ENCODE results near the gene CCL4.
A peak's percentile ranks its signal among the peaks of the same experiment; 100 is the strongest.
"Not testable (repeated sequence)": the region's sequence is repeated elsewhere in the genome, so short reads cannot be mapped to it uniquely, and the experiment has no call there.

Gene CCL4

DNA sequence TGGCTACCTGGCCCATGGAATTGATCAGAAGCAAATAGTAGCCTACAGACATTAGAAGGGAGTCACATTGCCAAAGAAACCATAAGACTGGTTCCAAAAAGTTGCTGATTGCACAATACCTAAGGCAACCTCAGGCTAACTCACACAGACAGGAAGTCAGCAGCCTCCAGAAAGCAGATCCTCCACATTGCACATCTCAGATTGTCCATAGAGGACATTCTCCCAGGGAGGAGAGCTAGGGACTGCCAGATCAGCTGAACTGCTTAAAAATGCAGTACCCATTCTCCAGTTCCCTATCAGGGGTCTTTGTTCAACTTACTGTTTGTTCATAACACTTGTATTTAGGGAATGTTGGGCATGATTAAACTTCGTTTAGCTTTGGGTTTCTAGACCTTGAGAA lies 17.9 kb upstream of the CCL4 start:
- no peak for FAIRE-seq
- no peak for DNase-seq (ENCODE audit: insufficient read length, low spot score)
- TF ChIP-seq POLR2A (IDR thresholded peaks at IDR 0.05; ENCODE audit: low read depth, low read length) = no peak

GRCh38 chr17:36086791-36087190 lies 16.8 kb upstream of the CCL4 start:
- no peak for FAIRE-seq

DNA sequence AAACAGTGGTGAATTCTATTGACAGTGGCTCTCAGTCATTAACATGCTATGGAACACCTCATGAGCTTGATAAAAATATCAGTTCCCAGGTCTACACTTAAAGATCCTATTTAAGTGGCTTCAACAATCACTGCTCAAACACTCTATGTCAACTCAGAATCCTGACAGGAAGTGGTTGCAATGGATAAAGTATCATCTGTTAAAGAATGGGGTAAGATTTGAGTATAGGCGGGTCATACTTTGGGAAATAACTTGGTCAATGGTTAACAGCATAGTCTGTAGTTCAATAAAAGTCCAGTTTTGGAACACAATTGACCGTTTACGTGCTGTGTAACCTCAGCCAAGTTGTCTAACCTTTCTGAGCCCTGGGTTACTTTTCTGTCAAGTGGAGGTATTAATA lies 16.2 kb upstream of the CCL4 start:
- not testable (repeated sequence) for DNase-seq (ENCODE audit: insufficient read length, low spot score); FAIRE-seq

More at GRCh38 chr17:36086791-36087190, 16.8 kb upstream of the CCL4 start:
- no peak for TF ChIP-seq POLR2A (IDR thresholded peaks at IDR 0.05; ENCODE audit: low read depth, low read length)
- no peak for DNase-seq (ENCODE audit: insufficient read length, low spot score)

- DNase-seq (ENCODE audit: insufficient read length, low spot score); FAIRE-seq: not testable (repeated sequence)
Measured at GRCh38 chr17:36087897-36088572, 15.6 kb upstream of the CCL4 start.

DNA sequence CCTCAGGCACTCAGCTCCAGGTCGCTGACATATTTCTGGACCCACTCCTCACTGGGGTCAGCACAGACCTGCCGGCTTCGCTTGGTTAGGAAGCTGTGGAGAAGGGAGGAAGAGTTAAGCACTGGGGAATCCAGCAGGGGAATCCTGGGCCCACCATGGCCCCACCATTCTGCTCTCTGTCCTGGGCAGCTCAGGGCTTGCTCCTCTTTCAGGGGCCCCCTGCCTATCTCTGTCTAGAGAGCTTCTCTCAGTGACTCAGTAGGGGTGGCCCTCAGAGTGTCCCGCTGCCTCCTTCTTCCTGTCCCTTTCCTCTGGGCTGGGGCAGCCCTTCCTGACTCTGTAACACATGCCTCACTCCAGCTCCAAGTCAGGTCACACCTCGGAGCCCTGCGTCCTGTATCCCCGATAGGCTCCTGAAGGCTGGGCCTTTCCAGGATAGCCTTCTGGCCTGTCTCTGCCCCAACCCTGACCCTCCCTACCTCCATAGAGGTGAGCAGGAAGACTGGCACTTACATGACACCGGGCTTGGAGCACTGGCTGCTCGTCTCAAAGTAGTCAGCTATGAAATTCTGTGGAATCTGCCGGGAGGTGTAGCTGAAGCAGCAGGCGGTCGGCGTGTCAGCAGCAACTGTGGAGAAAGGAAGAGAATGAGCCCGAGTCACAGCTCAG lies 14.8 kb upstream of the CCL4 start:
- FAIRE-seq (no peak), DNase-seq (ENCODE audit: insufficient read length, low spot score) (no peak)
- no peak for TF ChIP-seq POLR2A (IDR thresholded peaks at IDR 0.05; ENCODE audit: low read depth, low read length)

- FAIRE-seq = no peak
- no peak for TF ChIP-seq POLR2A (IDR thresholded peaks at IDR 0.05; ENCODE audit: low read depth, low read length)
Measured at GRCh38 chr17:36089339-36089865, 14.2 kb upstream of the CCL4 start.

GRCh38 chr17:36089888-36090836 lies 13.5 kb upstream of the CCL4 start, which contains the start of gene CCL3:
TSS of gene CCL3 (minus strand) at chr17:36090143. CDS start at chr17:36090058, 85 bp downstream.
- FAIRE-seq (no peak), DNase-seq (ENCODE audit: insufficient read length, low spot score) (peak; percentile 9)
- no peak for TF ChIP-seq POLR2A (IDR thresholded peaks at IDR 0.05; ENCODE audit: low read depth, low read length)

More at GRCh38 chr17:36089339-36089865, 14.2 kb upstream of the CCL4 start:
- DNase-seq (ENCODE audit: insufficient read length, low spot score) = no peak

DNA sequence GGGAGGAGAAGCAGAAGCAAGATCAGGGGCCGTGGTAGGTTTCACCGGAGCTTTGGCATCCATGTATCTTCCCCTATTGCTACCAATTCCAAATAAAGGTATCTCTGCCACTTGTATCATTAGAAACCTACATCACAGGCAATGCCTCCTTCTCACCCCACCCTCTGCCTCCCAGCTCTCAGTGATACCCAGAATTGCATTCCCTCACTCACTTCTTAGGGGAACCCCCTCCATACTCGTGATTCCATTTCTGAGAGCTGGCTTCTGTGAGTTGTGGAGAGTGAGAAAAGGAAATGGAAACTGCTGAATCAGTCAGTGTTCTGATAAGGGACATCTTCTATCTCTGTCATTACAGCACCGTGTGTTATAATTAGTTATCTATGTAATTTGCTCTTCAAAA lies 11.4 kb upstream of the CCL4 start:
- DNase-seq (ENCODE audit: insufficient read length, low spot score) (no peak), FAIRE-seq (no peak)
- no peak for TF ChIP-seq POLR2A (IDR thresholded peaks at IDR 0.05; ENCODE audit: low read depth, low read length)

DNA sequence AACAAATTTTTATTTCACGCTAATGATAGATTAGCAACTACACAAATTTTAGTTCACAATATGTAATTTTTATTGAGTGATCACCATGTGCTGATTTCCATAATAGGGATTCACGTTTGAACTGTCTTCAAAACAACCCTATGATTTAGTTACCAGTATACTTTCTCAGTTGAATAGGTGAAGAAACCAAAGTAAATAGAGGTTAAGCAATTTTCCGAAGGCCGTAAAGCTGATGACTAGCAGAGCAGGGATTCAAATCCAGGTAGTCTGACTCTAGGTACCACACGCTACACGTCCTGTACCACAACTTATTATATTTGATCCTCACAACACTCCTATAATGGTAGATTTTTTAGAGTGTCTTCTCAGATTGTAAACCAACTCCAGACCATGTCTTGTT lies 10.9 kb upstream of the CCL4 start:
- not testable (repeated sequence) for DNase-seq (ENCODE audit: insufficient read length, low spot score); FAIRE-seq

DNA sequence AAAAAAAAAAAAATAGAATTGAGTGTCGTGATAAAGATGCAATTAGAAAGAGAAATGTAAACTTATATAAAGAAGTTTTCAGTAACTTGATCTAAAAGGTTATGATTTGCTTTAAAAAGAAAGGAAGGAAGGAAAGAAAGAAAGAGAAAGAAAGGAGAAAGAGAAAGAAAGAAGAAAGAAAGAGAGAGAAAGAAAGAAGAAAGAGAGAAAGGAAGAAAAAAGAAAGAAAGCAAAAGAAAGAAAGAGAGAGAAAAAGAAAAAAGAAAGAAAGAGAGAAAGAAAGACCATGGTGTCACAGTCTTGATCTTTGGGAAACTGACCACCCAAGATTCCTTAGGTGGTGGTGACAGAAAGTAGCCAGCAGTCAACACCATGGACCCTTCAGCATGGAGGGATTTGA lies 9.4 kb upstream of the CCL4 start:
- no peak for FAIRE-seq
- no peak for TF ChIP-seq POLR2A (IDR thresholded peaks at IDR 0.05; ENCODE audit: low read depth, low read length)
- DNase-seq (ENCODE audit: insufficient read length, low spot score) = no peak

GRCh38 chr17:36094746-36095145 lies 8.9 kb upstream of the CCL4 start:
- FAIRE-seq = no peak
- no peak for TF ChIP-seq POLR2A (IDR thresholded peaks at IDR 0.05; ENCODE audit: low read depth, low read length)
- DNase-seq (ENCODE audit: insufficient read length, low spot score) = no peak

DNA sequence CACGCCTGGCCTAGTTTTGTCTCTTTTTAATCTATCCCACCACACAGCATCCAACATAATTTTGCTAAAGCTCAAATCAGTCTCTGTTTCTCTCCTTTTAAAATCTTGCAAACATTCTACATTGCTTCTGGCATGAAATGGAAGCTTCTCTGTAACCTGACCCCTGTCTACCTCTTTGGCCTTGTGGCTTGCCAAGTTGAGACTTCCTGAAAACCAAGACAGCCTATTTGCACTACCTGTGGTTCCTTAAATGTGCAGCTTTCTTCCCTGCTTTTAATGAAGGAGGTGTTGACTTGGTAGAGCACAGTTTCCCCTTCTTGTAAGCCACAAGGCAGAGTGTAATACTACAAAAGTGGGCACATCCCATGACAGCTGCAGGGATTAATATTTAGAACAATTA lies 7.6 kb upstream of the CCL4 start:
- FAIRE-seq (no peak), DNase-seq (ENCODE audit: insufficient read length, low spot score) (no peak)
- TF ChIP-seq POLR2A (IDR thresholded peaks at IDR 0.05; ENCODE audit: low read depth, low read length) = no peak

DNA sequence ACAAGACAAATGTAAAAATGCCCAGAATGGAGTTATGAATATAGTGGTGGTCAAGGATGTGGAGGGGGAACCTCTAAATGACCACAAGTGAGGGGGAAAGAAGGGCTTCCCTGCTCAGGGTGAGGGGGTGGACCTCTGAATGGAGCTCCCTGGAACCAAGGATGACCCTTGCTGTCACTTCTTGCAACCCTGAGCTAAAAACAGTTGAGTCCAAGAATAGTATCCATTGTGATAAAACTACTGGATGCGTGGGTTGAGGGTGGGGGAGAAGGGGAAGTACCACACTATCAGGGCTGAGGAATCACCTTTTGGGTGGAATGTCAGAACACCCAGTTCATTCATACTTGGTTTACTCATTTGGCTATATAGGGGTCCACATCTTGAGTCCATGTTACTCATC lies 4.6 kb upstream of the CCL4 start:
- not testable (repeated sequence) for FAIRE-seq; DNase-seq (ENCODE audit: insufficient read length, low spot score)

DNA sequence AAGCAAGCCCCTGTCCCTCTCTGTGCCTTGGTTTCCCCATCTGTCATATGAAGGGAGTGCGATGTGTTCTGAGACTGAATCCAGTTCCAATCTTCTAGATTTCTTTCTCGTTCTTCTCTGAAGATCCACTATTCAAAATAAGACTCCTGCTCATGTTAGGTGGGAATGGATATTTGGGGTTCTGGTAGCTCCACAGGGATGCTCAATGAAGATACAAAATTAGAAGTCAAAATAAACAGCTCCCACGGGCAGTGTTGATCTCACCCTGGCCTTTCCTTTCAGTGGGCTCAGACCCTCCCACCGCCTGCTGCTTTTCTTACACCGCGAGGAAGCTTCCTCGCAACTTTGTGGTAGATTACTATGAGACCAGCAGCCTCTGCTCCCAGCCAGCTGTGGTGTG lies 619 bp downstream of the CCL4 start:
- FAIRE-seq = not testable (repeated sequence)

More for the DNA sequence above, 619 bp downstream of the CCL4 start:
- DNase-seq (ENCODE audit: insufficient read length, low spot score) = not testable (repeated sequence)

Measured in H54 (cell line).